HK-2 (cell line): Measurements from ENCODE around the gene PSME4.
"Not testable (repeated sequence)": the region's sequence is repeated elsewhere in the genome, so short reads cannot be mapped to it uniquely, and the experiment has no call there.

Experiments used
- DNase-seq: peaks from one replicate; pipeline ENCODE4 v3.0.0-alpha.2; 2018; ENCODE audit not compliant: unreplicated experiment

Gene PSME4

GRCh38 chr2:53961478-53962216, 9.1 kb downstream of the PSME4 start:
- DNase-seq, result not testable (repeated sequence)

DNA sequence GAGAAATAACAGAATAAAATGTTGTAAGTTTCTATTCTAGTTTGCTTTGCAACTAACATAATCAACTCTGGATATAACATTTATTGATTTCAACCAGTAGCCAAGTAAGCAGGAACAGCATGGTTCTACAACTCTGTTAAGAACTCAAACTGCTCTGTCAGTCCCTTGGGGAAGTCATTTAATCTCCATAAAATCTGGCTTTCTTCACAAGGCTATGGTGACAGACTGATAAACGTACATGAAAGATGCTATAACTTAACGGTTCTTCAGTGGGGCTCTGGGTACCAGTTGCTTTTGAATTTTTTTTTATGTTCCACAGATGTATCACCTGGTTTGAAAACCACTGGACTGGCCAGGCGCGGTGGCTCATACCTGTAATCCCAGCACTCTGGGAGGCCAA, 10.3 kb downstream of the PSME4 start:
- DNase-seq, result no peak

DNA sequence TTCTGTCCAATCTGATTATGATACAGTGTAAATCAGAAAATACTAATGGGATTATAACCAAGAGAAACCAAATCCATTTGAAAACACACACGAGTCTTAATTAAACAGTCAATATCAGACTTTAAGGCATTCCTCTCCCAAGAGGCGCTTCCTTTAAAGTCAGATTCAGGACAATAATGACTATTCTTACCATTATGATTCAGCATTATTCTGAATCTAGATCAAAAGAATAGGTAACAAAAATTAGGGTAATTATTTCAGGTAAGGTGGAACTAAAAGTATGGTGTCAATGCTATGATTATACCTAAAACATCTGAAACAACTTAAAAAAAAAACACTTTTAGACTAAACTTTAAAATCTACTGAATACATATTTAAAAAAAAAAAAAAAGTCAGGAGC, 12.3 kb downstream of the PSME4 start:
- no peak for DNase-seq

GRCh38 chr2:53952519-53952918, 18.3 kb downstream of the PSME4 start:
- no peak for DNase-seq

GRCh38 chr2:53949457-53949856, 21.3 kb downstream of the PSME4 start:
- DNase-seq, result no peak

DNA sequence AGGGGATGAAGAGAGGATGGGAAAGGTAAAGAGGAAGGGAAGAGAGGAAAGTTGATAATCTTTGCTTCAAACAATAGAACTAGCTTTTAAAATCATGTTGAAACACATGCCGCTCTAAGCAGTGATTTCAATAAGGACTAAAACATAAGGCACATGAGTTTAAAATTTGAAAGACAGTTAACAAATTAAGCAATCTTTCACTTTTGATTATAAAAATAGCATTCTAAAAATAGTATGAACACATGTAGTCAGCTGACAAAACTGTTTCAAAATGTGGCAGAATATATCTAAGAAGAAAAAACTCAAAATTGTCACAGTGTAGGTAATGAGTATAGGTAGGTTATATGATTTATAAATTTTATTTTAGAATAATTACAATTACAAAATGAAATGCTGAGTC, 25.3 kb downstream of the PSME4 start:
- DNase-seq, result no peak

- no peak for DNase-seq
These were observed 26.3 kb downstream of the PSME4 start for GRCh38 chr2:53944542-53944941.

DNA sequence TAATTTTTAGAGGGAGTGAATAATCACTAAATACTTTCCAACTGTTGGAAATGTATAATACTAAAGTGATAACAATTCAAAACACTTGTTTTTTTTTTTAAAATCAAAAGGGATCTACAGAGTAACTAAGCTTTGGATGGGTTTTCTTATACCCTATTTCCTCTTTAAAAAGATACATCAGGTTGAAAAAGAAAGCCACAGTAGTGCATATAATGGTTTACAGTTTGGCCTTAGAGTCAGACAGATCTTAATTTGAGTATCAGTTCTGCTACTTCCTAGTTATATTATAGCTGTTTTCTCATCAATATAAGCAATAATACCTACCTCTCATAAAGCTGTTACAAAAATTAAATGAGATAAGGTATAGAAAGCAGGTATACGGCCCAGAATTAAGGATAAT, 28.5 kb downstream of the PSME4 start:
- DNase-seq, result no peak

DNA sequence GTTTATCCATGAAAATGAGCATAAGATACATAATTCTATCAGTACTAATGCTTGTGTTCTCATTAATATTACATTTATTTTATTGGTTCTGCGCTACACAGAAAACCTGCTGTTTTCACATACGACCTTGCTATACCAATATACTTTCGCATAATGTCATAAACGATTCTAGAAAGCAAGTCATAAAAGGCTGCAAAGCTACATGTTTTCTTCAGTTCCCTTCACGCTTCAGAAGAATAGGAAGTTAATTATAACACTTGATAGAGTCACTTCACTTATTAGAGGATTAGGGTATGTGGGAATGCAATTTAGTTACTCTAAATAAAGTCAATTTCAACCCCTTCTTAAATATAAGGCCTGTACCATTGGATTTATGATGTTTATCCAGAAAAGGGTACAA, 29.0 kb downstream of the PSME4 start:
- no peak for DNase-seq

DNA sequence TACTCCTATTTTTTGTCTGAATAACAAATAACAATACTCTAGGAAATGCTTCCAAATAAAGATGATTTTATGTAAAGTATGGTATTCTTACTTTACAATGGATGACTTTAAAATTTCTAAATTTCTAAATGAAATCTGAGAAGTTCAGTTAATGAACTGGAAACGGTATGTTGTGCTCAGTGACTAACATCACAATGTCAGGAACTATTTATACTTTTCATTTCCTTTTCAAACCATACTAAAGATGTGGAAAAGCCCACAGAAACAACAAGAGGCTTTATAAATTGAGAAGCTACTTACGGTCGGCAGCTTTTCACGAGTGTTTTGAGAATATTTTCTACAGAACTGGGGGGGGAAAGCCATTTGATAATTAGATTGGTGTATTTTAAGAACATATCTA, 31.1 kb downstream of the PSME4 start:
- no peak for DNase-seq

- DNase-seq, result no peak
These were observed 31.9 kb downstream of the PSME4 start for GRCh38 chr2:53938904-53939303.

- no peak for DNase-seq
These were observed 37.5 kb downstream of the PSME4 start for GRCh38 chr2:53933329-53933728.

DNA sequence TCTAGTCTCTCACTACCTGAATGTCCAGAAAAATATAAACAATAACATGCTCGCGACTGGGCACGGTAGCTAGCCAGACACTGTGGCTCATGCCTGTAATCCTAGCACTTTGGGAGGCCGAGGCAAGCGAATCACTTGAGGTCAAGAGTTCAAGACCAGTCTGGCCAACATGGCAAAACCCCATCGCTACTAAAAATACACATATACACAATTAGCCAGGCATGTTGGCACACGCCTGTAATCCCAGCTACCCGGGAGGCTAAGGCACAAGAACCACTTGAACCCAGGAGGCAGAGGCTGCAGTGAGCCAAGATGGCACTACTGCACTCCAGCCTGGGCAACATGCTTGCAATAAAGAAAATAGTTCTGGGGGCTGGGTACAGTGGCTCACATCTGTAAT, 44.5 kb downstream of the PSME4 start:
- not testable (repeated sequence) for DNase-seq

GRCh38 chr2:53913721-53914120, 57.1 kb downstream of the PSME4 start:
- DNase-seq, result peak; percentile 10

DNA sequence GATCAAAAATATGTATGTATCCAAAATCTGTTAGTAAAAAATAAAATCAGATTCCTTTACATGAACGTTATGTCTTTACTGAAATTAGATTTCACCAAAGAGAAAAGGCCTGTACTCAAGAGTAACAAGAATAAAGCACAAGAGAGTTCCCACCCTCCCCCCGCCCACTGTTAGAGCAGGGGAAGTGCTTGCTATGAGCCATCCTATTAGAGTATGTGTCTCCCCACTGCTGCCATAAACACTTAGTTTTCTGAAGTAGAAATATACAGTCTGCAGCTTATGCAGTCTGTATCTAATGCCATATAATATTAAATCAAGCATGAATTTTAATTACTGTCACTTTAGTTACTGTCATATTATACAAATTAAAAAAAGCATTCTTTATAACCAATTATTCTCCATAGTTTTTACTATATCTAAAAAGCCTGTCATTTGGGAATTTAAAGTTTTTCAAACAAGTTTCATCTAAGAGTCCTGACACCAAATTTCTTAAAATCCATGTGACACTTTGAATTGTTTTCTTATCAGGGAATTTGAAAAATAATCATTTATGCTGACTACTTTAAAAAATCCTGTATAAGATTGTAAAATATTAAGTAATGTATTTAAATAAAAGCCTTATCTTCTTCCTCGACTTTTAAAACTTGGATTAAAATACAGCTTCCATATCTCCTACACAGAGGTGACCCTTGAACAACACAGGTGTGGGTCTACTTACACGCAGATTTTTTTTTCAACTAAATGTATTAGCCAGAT, 59.2 kb downstream of the PSME4 start:
- no peak for DNase-seq

DNA sequence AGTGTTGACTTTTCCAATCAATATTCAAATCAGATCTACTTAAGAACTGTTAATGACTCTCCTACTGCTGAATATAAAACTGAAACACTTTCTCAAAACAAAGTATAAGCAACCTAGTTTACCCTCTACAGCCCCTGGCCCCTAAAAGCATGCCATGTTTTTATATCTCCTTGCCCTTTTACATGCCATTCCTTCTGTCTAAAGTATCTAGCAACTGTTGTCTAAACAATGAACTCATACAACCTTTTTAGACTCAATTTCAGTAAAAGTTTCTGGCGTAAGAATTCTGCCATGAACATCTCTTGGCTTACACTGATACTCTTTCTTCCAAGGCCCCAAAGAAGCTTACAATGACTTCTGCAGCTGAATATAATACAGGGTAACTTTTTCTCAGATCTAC, 63.2 kb downstream of the PSME4 start:
- DNase-seq, result no peak

GRCh38 chr2:53905396-53905795, 65.4 kb downstream of the PSME4 start:
- DNase-seq, result no peak

DNA sequence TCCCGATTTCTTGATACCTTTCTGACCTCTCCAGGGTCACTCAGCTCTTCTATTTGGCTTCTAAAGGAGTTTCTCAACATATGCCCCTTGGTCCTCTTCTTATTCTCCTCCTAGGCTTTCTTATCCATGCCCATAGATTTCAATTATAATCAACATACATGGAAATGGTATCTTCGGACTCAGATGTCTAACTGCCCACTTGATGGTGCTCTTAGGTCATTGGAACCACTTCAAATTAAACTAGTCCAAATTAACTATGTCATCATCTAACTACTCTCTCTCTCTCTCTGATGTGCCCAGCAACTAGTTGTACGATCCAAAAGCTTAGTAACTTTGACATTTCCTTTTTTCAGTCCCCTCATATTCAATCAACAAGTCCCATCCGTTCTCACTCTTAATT, 67.8 kb downstream of the PSME4 start:
- DNase-seq, result no peak

GRCh38 chr2:53901192-53901591, 69.6 kb downstream of the PSME4 start:
- no peak for DNase-seq

DNA sequence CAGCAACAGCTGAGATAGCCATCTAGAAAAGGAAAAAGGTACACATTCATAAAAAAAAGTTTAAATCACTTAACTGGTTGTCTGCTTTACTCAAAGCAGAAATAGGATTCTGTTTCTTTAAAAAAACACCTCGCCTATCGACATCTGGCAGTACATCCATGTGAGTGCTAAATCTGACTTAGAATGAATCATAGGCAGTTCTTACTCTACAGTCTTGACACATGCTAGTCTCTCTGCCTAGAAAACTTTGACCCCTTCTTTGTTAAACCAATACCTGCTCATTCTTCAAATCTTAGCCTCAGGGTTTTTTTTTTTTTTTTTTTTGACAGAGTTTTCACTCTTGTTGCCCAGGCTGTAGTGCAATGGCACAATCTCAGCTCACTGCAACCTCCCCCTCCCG, 73.9 kb downstream of the PSME4 start:
- DNase-seq, result no peak

- no peak for DNase-seq
These were observed 84.2 kb downstream of the PSME4 start for GRCh38 chr2:53886406-53887280.

DNA sequence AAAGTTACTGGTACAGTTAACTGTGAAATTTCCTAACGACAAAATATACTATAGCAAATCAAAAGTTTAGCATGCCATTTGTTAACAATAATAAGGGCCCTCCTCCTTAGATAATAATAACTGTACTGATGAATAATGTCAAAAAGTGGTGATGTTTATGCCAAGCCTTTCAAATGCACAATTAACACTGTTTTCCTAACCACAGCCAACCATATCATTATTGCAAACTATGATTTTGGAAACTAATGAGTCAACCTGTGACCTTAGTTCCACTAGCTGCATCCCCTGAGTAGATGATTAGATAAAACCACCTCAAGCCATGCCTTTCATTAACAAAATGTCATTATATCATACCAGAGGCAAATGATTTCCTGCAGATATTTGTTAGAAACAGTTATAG, 85.9 kb downstream of the PSME4 start:
- no peak for DNase-seq

DNA sequence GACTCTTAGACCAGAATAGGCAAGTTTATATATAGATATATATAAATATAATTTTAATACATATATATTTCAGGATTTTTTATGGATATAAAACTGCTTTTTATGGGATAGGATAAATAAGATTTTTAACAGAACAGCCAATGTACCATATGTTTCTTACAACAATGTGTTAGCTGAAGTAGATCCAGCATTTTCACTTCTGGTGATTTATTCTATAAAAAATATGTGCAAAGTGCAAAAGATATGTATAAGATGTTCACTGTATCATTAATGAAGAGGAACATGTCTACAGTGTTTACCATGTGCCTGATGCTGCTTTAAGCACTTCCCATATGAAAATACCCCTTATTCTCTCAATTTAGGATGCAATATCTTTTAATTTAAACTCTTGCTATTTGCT, 88.8 kb downstream of the PSME4 start:
- DNase-seq, result no peak
